Medulla oblongata (tissue), 1 donor: ENCODE results near the gene UBE2D3.

ENCODE experiments used
- DNase-seq: peaks from one replicate; pipeline ENCODE4 v3.0.0-alpha.2; 2015; ENCODE audit errors: extremely low spot score

The UBE2D3 gene

DNA sequence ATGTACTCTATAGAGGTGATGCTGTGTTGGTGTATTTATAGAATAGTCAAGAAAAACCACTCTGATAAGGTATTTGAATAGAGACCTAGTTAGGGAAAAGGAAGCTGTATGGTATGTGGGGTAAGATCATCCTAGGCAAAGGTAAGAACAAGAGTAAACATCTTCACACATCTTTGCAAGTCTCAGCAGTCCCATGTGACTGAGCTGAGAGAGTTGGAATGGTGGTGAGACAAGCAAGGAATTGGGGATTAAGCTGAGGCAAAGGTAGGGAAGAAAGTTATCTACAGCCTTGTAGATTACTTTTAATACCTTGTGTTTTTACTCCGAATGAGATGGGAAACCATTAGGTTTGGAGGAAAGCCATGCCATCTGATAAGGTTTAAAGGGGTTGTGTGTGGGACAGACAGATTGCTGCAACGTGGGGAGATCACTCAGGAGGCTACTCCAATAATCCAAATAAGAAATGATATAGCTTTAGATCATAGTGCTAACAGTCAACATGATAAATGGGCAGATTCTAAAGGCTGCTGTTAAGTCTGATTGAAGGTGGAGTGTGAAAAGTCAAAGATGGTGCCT is 34.9 kb downstream of the UBE2D3 start:
- no peak for DNase-seq

DNA sequence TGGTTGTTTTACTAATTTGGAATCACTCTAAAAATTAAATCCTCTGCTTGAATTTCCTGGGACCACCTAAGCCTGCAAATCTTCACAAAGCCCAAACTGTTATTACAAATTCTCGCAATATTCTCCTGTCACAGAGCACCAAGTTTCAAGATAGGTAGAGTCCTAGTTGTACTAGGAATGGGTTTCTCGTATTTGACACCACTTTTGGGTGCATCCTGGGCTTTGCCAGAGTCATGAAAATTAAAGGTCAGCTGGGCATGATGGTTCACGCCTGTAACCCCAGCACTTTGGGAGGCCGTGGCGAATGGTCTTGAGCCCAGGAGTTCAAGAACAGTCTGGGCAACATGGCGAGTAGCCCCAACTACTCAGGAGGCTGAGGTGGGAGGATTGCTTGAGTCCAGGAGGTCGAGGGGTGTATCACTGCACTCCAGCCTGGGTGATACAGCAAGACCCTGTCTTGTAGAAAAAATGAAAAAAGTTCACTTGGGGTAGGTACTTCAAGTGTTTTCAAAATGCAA is 36.0 kb downstream of the UBE2D3 start:
- no peak for DNase-seq

DNA sequence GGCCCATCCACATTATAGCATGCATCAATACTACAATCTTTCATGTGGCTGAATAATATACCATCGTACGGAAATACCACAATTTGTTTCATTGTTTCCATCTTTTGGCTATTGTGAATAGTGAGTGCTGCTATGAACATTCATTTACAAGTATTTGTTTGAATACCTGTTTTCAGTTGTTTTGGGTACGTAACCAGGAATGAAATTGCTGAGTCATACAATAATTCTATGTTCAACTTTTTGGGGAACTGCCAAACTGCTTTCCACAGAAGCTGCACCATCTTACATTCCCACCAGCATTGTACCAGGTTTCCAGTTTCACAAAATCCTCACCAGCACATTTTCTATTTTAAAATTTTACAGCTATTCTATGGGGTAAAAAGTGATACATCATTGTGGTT is 38.0 kb downstream of the UBE2D3 start:
- no peak for DNase-seq

GRCh38 chr4:102787944-102788343 is 39.4 kb downstream of the UBE2D3 start:
- no peak for DNase-seq

GRCh38 chr4:102787096-102787881 is 40.1 kb downstream of the UBE2D3 start:
- DNase-seq, result no peak

- DNase-seq, result no peak
Observed at GRCh38 chr4:102786279-102786678, 41.1 kb downstream of the UBE2D3 start.

- DNase-seq, result no peak
Observed at GRCh38 chr4:102783006-102783405, 44.3 kb downstream of the UBE2D3 start.

GRCh38 chr4:102781570-102781969 is 45.8 kb downstream of the UBE2D3 start:
- DNase-seq, result no peak

GRCh38 chr4:102780476-102781144 is 46.7 kb downstream of the UBE2D3 start:
- DNase-seq, result no peak

- DNase-seq, result no peak
Observed at GRCh38 chr4:102779204-102779603, 48.1 kb downstream of the UBE2D3 start.

DNA sequence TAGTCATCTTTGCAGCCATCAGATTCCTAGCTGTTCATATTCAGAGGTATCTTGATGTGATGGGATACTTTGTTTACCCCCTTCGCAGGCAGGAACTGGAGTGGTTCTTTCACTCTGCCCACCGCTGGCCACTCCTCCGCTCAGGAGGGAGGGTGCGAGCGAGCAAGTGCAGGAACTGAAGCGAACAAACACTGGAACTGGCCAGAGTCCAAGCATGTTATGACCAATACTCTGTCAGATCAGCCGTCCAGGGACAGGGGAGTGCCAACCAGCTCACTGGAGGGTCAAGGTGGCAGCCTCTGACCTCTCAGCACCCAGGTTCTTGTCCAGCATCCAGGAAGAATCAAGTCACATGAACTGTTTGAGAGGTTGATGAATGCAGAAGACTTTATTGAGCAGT is 48.6 kb downstream of the UBE2D3 start:
- no peak for DNase-seq

- DNase-seq, result no peak
Observed at GRCh38 chr4:102775805-102776204, 51.5 kb downstream of the UBE2D3 start.

DNA sequence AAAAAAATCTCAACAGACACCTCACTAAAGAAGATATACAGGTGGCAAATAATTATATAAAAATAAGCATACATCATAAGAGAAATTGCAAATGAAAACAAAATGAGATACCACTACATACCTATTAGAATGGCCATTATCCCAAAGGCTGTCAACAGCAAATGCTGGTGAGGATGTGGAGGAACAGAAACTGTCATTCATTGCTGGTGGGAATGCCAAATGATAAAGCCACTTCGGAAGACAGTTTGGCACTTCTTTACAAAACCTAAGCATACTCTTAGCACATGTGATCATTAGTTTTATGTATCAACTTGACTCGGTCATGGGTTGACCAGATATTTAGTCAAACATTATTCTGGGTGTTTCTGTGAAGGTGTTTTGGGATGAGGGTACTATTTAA is 53.1 kb downstream of the UBE2D3 start:
- no peak for DNase-seq

- DNase-seq, result no peak
Observed at GRCh38 chr4:102772738-102773340, 54.5 kb downstream of the UBE2D3 start.

DNA sequence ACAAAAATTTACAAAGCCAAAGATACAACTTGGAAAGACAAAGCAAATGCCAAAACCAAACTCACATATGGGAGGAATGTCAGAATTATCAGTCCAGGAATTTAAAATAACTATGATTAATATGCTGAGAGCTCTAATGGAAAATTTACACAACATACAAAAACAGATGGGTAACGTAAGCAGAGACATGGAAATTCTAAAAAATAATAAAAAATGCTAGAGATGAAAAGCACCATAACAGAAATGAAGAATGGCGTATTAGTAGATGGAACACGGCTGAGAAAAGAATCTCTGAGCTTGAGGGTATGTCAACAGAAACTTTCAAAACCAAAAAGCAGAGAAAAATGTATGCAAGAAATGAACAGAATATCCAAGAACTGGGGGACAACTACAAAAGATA is 62.5 kb downstream of the UBE2D3 start:
- no peak for DNase-seq

DNA sequence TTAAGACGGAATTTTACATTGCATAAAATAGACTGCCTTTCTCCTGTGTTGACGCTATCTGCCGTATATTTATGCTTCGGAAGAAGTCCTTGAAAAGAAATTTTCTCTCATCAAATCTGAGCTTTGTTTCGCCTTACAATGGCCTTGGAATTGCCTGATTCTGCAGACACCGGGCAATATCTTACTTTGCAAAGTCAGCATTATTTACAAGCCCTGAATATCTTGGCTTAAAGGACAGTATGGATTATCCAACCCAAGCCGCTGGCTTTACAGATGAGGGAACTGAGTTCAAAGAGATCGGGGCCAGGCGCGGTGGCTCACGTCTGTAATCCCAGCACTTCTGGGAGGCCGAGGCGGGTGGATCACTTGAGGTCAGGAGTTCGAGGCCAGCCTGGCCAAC is 65.4 kb downstream of the UBE2D3 start:
- no peak for DNase-seq

- peak; percentile 35 for DNase-seq
Observed at GRCh38 chr4:102761296-102761701, 66.1 kb downstream of the UBE2D3 start.

GRCh38 chr4:102760645-102761295 is 66.6 kb downstream of the UBE2D3 start, which contains the start of gene MANBA:
Gene MANBA (minus strand): TSS chr4:102760968. CDS start chr4:102760894, 74 bp downstream.
- peak; percentile 94 for DNase-seq

- peak; percentile 89 for DNase-seq
Observed at GRCh38 chr4:102759831-102760644, 67.3 kb downstream of the UBE2D3 start.

GRCh38 chr4:102758241-102759160 is 68.8 kb downstream of the UBE2D3 start:
- no peak for DNase-seq
